Measurements from ENCODE around the gene METTL15. TPM values are rescaled to one million over a fixed set of nuclear protein-coding genes. Genes with fewer than 3 reads are reported as not detected.

The METTL15 gene
- total and polyA plus RNA-seq, 2 donors (not counting 1 experiment from before 2014, with no cell fraction given): 3.9 to 19.7 TPM

DNA sequence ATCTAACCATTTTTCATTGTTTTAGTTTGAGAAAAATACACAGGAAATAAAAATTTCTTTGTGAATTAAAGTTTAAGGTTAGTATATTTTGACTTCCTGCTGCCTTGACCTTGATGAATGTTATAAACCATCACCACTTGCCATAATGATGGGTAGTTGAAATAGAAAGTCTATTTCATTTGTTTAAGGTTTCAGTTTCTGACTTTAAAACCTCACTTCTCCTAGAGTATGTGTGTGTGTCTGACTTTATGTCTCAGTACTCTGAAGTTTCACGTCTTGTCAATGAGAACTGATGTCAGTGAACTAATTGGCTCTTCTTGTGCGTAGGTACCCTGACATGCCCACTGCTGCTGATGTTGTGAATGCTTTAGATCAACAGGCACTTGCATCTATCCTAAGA is 188.2 kb downstream of the METTL15 start:
- POLR2A ChIA-PET: no interaction called here
- no peak overlapping the region for H3K9ac ChIP-seq (ENCODE audit: low read length)

DNA sequence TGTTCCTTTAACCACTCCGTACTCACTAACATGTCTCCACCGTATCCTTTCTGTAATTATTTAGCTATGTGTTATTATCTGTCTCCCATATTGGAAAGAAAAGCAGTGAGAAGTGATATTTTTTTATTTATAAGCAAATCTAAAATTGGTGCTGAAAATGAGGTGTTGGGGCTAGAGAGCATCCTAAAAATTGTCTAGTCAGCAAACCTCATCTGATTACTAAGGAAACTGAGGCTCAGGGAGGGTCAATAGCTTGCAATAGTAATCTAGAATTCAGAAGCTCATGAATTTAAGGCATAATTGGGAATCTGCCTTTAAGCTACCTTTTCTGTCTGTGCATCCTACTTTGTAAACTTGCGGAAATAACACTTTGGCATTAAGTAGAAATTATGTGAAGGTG is 190.0 kb downstream of the METTL15 start:
- H3K9ac ChIP-seq (ENCODE audit: low read length): no peak overlapping the region
- H3K27me3 ChIP-seq (replicated peaks in 1 of 4; ENCODE audit: control extremely low read depth in 1 of 4, control insufficient read depth in 3 of 4, insufficient read depth in 4 of 4, low read length in 3 of 4): no peaks in the 10 kb centered on the region
- H3K9me3 Mint-ChIP-seq (ENCODE audit: insufficient read depth): no peaks in the 10 kb centered on the region
- H3K4me2 ChIP-seq (replicated peaks; ENCODE audit: low read depth, low read length, poor library complexity, severe bottlenecking): no peak overlapping the region
- H3K4me1 ChIP-seq (ENCODE audit: control insufficient read depth in 2 of 2, insufficient read depth in 2 of 2, low read length in 2 of 2): no peaks in the 10 kb centered on the region
- no peaks in the 10 kb centered on the region for H4K20me1 ChIP-seq (ENCODE audit: control insufficient read depth, insufficient read depth, low read length, poor library complexity, severe bottlenecking)
- no peak overlapping the region for H3K27ac ChIP-seq (ENCODE audit: low read length in 2 of 2)
- H3K36me3 ChIP-seq (replicated peaks in 1 of 2; ENCODE audit: control extremely low read depth in 1 of 2, control insufficient read depth in 1 of 2, extremely low read depth in 1 of 2, insufficient read depth in 2 of 2, low read length in 1 of 2): peaks cover 1 to 7% of the 10 kb centered on the region in 2 experiments
- no peaks in the 10 kb centered on the region for H3K27me3 Mint-ChIP-seq
- H3K4me1 Mint-ChIP-seq: no peaks in the 10 kb centered on the region
- ATAC-seq (ENCODE audit: low read depth) (no peak), DNase-seq (no peak)
- ChIA-PET POLR2A (no interaction called here), CTCF (no interaction called here)
- H2AFZ ChIP-seq (ENCODE audit: insufficient read depth, low read depth, low read length, poor library complexity, severe bottlenecking): no peak overlapping the region
- TF ChIP-seq, protein P1, sequence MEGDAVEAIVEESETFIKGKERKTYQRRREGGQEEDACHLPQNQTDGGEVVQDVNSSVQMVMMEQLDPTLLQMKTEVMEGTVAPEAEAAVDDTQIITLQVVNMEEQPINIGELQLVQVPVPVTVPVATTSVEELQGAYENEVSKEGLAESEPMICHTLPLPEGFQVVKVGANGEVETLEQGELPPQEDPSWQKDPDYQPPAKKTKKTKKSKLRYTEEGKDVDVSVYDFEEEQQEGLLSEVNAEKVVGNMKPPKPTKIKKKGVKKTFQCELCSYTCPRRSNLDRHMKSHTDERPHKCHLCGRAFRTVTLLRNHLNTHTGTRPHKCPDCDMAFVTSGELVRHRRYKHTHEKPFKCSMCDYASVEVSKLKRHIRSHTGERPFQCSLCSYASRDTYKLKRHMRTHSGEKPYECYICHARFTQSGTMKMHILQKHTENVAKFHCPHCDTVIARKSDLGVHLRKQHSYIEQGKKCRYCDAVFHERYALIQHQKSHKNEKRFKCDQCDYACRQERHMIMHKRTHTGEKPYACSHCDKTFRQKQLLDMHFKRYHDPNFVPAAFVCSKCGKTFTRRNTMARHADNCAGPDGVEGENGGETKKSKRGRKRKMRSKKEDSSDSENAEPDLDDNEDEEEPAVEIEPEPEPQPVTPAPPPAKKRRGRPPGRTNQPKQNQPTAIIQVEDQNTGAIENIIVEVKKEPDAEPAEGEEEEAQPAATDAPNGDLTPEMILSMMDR (IDR thresholded peaks at IDR 0.05): no peak
- TF ChIP-seq EZH2 (IDR thresholded peaks at IDR 0.05; ENCODE audit: borderline replicate concordance, insufficient read depth, low read depth, low read length, poor library complexity, severe bottlenecking): no peak
- H3K27ac Mint-ChIP-seq: no peak overlapping the region
- no peak overlapping the region for H3K4me3 ChIP-seq (ENCODE audit: control extremely low read depth in 1 of 5, extremely low read depth in 1 of 5, insufficient read depth in 1 of 5, low read depth in 2 of 5, low read length in 4 of 5)
- H3K79me2 ChIP-seq (ENCODE audit: control insufficient read depth, insufficient read depth, low read length): no peaks in the 10 kb centered on the region
- intact Hi-C loops (cut with micrococcal nuclease): no loop called here
- H3K9me3 ChIP-seq (ENCODE audit: control extremely low read depth in 1 of 3, control insufficient read depth in 2 of 3, insufficient read depth in 1 of 3, low read length in 2 of 3): no peaks in the 10 kb centered on the region
- WGBS (ENCODE audit: insufficient coverage): no CpG with 5 or more reads among the region's 3 CpGs
- no peak overlapping the region for H3K4me3 Mint-ChIP-seq

More for the DNA sequence above, 188.2 kb downstream of the METTL15 start:
- Histone ChIP-seq H3K27me3 (replicated peaks in 1 of 4; ENCODE audit: control extremely low read depth in 1 of 4, control insufficient read depth in 3 of 4, insufficient read depth in 4 of 4, low read length in 3 of 4) (no peaks in the 10 kb centered on the region), H3K9me3 (ENCODE audit: control extremely low read depth in 1 of 3, control insufficient read depth in 2 of 3, insufficient read depth in 1 of 3, low read length in 2 of 3) (no peaks in the 10 kb centered on the region), H4K20me1 (ENCODE audit: control insufficient read depth, insufficient read depth, low read length, poor library complexity, severe bottlenecking) (no peaks in the 10 kb centered on the region), H3K36me3 (replicated peaks in 1 of 2; ENCODE audit: control extremely low read depth in 1 of 2, control insufficient read depth in 1 of 2, extremely low read depth in 1 of 2, insufficient read depth in 2 of 2, low read length in 1 of 2) (peaks cover 1 to 7% of the 10 kb centered on the region in 2 experiments), H3K4me1 (ENCODE audit: control insufficient read depth in 2 of 2, insufficient read depth in 2 of 2, low read length in 2 of 2) (no peaks in the 10 kb centered on the region), H3K79me2 (ENCODE audit: control insufficient read depth, insufficient read depth, low read length) (no peaks in the 10 kb centered on the region), H2AFZ (ENCODE audit: insufficient read depth, low read depth, low read length, poor library complexity, severe bottlenecking) (no peak overlapping the region), H3K4me3 (ENCODE audit: control extremely low read depth in 1 of 5, extremely low read depth in 1 of 5, insufficient read depth in 1 of 5, low read depth in 2 of 5, low read length in 4 of 5) (no peak overlapping the region), H3K27ac (ENCODE audit: low read length in 2 of 2) (no peak overlapping the region), H3K4me2 (replicated peaks; ENCODE audit: low read depth, low read length, poor library complexity, severe bottlenecking) (no peak overlapping the region)
- H3K27ac Mint-ChIP-seq: no peak overlapping the region
- no peak for DNase-seq
- WGBS (ENCODE audit: insufficient coverage): no CpG with 5 or more reads among the region's 2 CpGs
- TF ChIP-seq EZH2 (IDR thresholded peaks at IDR 0.05; ENCODE audit: borderline replicate concordance, insufficient read depth, low read depth, low read length, poor library complexity, severe bottlenecking): no peak
- TF ChIP-seq, protein P1 (IDR thresholded peaks at IDR 0.05): no peak
- intact Hi-C loops (cut with micrococcal nuclease): no loop called here
- no peaks in the 10 kb centered on the region for H3K9me3 Mint-ChIP-seq (ENCODE audit: insufficient read depth)
- ATAC-seq (ENCODE audit: low read depth): no peak
- CTCF ChIA-PET: no interaction called here
- H3K27me3 Mint-ChIP-seq: no peaks in the 10 kb centered on the region
- no peaks in the 10 kb centered on the region for H3K4me1 Mint-ChIP-seq
- H3K4me3 Mint-ChIP-seq: no peak overlapping the region
